Limb (tissue), 2 donors: ENCODE results near the gene KRT16.
"Not testable (repeated sequence)": the region's sequence is repeated elsewhere in the genome, so short reads cannot be mapped to it uniquely, and the experiment has no call there.

Source experiments
- DNase-seq, 2 donors: peaks; one replicate each; pipeline ENCODE4 v3.0.0-alpha.2; 2016; ENCODE audit errors: extremely low spot score in 2 of 2

Gene KRT16

DNA sequence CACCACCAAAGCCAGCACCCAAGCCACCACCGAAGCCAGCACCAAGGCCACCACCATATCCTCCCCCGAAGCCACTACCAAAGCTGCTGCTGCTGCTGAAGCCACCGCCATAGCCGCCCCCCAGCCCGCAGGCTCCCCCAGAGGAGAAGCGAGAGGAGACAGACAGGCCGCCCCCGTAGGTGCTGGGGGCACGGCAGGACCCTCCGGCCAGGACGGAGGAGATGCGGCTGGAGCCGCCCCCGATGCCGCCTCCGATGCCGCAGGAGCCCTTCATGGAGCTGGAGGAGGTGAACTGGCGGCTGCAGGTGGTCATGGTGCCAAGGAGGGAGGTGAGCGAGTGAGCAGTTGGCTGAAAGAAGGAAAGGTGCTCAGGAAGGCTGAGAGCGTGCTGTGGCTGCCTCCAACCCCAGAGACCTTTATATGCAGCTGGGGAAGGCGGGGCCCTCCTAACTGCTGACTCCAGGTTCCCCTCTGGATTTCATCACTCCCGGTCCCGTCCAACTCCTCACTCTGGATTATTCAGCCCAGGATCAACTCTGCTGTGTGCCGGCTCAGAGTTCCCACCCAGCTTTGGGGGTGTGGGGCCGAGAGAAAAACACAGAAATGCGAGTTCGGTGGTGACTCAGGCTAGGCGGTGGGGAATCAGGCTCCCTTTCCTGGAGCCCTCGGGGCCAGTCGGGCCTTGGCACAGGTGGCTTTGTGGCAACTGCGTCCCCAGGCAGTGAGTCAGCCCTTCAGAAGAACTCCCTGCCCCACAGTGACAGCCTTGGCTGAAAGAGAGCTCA, at the start of gene KRT16:
Gene KRT16, minus strand, starts transcription at position 392 of the 785 bp plus-strand sequence. Its CDS starts 79 bp downstream, at position 313.
- DNase-seq, result not testable (repeated sequence)

DNA sequence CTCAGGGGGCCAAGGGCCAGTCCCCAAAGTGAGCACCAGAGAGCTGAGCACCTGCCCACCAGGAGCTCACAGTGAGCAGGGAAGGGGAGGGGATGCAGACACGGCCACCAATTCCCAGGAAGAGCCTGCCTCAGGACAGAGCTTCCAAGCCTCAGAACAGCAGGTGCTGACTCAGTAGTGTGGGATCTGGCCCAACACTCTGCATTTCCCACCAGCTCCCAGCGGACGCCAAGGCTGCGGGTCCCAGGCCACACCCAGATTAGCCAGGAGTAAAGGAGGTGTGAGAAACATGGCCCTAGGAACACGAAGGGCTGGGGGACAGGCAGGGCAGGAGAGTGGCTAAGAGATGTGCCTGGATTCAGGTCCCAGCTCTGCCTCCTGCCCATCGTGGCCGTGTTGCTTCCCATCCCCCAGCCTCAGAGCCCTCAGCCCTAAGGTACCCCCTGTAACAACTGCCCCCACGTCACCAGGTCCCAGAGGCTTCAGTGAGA, 47.7 kb upstream of the KRT16 start:
- DNase-seq, result no peak

DNA sequence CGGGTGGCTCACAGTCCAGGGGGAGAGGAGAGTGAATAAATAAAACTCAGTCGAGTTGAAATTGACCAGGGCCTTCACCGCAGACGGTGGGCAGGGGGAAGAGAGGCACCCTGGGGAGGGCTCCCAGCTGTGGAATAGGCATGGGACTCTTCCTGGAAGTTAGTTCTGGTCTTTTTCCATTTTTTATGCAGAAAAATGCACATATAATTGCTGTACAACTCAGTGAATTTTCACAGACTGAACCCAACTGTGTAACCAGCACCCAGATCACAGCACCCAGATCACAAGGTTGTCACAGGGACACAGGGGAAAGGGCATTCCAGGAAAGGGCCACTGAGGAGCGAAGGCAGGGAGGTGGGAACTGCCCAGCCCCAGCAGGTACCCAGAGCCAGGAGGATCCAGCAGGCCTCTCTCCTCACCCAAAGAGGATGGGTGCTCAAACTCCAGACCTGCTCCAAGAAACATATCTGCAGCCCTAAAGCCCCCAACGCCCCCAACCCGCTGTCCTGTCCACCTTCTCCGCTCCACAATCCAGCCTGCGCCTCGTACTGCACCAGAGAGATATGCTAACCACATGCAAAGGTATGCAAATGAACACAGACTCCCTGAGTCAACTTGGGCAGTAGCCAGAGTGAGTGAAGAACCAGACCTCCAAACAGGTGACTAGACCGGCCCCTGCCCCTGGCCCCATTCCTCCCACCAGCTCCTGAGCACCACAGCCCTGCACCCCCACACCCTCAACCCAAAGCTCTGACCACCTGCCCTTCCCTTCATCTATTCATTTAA, 47.1 kb upstream of the KRT16 start:
- DNase-seq, result no peak

DNA sequence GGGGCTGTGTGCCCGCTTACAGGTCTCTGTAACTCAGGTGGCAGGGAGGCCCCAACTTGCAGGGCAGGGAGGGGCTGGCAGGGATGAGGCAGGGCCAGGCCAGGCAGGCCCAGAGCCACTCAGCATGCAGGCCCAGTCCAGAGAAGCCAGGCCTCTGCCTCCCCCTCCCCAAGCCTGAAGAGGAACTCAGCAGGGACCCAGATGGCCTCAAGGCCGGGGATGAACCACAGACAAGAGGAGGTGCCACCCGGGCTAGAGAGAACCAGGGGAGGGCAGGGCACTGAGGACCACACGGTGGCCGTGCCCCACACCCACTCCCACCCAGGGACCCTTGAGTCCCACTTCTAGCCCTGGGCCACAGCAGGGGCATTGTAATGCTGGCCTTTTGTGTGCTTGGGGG, 46.3 kb upstream of the KRT16 start:
- DNase-seq, result no peak

DNA sequence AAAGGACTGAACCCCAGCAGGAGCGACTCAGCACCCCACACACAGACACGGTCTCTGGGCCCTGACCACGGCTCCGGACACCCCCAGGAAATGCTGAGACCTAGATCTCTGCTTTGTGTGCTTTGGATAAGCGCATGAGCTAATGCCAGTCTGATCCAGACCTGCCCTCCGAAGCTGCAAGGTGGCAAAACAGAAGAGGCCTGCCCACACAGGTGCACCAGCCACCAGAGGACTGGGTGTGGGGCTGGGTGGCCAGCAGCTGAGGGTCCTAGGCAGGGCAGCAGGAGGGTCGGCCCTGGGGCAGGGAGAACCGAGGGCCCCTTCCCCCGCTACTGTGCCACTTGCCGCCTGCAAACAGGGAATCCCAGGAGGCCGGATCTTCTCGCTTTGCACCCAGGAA, 45.4 kb upstream of the KRT16 start:
- DNase-seq, result no peak

DNA sequence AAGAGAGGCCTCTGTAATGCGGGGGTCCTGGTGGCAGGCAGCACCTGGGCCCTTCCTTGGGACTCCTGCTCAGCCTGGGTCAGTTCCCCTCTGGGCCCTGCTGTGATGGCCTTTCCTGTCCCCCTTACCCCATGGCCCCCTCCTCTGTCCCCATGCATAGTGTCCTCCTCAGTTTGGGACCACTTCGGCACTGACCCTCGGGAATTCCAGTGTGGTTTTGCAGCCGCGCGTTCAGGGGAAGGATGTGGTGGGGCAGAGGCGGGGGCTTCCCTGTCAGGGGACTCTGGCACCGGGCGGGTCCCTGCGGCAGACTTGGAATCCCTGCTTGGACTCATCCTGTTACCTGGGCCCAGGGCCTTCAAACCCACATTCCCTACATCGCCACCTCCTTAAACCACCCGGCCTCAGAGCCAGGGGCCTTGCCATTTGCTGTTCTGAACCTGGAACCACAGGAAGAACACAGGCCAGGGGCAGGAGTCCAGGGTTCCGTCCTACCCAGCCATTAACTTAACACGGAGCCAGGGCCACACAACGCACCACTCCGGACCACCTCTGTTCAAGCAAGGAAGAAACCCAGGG, 44.7 kb upstream of the KRT16 start:
- DNase-seq, result no peak

DNA sequence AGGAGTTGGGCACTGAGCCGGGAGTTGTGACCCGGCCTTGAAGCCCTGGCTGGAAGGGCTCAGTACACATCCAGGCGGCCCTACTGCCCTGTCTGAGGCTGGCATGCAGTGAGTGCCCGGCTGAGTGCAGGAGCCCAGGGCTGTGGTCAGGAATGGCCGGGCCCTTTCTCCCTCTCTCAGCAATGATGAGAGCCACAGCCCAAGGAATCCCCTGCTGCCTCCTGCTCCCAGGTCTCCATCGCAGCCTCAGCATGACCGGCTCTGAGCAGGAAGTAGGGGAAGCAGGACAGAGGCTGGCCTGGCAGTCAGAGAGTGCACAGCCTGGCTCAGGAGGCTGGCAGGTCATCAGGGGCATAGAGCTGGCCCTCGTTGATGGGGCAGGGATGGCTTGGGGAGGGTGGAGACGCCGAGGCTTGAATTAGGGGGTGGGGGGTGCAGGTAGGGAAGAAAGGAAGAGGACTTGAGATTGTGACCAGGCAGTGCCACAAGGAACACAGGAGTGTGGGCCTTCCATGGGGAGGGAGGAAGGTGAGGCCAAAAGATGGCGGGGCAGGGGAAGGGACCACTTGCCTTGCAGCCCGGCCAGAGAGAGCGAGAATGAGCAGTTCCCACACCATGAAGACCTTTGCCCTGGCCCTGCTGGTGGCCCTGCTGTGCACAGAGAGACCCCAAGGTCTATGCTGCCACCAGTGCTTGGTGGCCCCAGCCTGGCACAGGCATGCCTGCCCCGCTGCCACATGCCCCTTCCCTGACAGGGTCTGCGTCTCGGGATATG, 43.9 kb upstream of the KRT16 start:
- DNase-seq, result no peak

DNA sequence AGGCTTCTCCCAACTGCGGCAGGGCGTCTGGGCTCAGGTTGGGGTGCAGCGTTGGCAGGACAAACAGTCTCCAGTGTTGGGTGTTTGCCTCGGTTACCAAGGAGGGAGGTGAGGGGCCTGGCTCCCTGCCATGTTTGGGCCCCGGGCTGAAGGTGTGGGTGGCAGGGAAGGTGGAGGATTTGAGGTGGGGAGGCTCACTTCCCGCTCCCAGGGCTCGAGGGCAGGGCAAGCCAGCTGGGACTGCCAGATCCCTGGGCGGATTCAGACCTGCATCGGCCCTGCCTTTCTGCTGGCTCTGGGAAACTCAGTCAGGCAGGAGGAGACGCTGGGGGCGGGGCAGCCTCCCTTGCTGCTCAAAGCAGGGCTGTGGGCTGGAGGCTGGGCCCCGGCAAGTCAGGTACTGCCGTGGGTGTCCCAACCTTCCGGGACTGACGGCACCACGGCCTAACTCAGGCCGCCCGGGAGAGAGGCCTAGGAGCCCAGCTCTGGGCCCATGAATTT, 43.1 kb upstream of the KRT16 start:
- peak in 1 of 2 donors; percentile 70 for DNase-seq

DNA sequence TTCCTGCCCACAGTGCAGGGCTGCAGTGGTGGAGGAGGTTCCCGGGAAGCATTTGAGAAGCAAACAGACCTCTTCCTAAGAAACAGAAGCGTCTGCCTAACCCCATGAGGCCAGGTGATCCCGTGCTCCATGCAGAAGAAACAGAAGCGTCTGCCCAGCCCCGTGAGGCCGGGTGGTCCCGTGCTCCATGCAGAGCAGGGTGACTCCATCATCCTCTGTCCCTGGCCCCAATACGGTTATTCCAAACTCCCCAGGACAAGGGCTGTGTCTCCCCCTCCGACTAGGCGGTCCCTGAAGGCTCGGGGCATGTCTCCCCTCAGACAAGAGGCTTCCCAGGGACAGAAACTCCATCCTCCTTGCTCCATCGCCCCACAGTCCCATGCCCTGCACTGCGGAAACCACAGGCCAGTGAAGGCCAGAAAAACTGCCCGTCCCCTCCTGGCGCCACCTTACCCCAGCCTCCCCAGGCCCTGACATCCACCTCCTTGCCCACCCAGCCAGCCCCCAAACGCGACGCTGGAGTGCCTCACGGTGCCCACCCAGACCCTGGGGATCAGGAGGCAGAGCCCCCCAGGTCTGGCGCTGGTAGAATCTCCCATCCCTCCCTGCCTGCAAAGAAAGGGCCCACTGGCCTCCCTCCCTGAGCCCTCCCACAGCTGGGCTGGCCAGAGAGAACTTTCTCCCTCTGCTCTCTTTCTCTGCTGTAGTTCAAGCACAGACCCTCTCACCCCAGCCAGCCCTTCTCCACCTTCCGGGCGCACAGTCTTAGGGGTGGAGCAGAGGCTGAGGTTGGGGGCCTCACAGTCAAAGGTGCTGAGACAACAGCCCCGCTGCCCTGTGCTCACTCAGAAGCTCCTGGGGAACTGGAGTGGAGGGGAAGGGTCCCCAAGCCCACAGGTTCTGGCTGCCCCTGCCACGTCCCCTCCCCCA, 42.4 kb upstream of the KRT16 start:
- DNase-seq, result no peak

DNA sequence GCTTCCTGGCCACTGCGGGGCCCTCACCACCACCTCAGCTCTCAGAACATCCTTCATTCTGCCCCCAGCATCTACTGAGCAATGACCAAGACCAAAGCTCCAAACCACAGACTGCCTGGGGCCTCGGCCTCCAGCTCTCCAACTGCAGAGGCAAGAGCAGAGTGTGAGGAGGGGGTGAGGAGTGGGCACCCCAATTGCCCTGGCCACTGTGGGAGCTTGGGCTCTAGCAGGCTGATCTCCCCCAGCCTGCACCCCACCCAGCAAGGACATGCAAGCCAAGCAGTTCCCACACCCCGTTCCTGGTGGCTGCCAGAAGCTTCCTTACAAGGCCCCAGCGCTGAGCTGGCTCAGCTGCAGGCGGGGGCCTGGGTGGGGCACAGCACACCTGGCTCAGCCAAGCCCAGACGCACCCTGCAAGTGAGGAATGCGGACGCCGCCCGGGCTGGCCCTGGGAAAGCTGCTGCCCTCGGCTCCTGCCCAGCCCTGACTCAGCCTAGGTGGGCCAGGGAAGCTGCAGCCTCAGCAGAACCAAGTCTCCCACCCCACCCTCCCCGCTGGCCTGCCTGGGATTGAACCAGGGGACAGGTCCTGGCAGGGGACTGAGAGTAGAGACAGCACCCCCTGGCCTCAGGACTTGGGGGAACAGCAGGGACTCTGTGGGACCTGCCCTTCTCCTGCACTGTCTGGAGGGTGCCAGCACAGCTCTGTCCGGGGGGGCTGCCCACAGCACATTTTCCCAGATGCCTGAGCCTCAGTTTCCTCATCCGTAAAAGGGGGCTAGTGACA, 41.5 kb upstream of the KRT16 start:
- DNase-seq, result no peak

DNA sequence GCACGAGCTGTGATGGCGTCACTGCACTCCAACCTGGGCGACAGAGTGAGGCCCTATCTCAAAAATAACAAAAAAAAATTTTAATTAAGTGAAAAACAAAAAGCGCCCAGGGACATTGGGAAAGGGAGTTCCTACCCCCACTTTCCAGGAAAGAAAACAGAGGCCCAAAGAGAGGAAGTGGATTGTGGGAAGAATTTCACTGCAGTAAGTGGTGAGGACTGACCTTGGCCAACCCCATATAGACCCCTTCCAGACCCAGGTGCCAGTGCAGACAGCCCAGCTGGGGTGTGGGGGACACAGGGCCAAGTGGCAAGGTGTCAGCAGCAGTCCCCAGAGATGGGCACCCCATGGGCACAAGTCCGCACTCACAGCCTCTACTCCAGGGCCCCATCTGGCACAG, 40.9 kb upstream of the KRT16 start:
- no peak for DNase-seq

DNA sequence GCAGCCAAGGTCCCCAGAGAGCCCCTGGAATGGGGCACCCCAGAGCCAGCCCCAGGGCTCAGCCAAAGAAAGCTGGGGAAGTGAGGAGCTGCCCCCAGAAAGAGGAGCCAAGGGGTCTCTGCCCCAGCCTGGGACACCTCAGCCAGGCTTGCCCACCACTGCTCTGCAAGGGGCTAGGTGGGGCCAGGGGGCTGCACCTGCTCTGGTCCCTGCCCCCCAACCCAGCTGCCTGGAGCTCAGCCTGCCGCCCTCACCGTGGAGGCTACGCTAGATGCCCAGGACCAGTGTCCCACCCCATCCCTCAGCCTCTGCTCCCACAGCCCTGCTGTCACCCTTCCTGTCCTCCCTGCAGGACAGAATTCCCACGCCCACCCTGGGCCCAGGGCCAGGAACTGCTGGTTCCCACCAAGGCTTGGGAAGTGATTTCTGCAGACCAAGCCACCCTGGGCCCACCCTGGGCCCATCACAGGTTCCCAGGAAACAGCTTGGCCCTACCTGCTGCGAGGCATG, 39.9 kb upstream of the KRT16 start:
- DNase-seq, result no peak

DNA sequence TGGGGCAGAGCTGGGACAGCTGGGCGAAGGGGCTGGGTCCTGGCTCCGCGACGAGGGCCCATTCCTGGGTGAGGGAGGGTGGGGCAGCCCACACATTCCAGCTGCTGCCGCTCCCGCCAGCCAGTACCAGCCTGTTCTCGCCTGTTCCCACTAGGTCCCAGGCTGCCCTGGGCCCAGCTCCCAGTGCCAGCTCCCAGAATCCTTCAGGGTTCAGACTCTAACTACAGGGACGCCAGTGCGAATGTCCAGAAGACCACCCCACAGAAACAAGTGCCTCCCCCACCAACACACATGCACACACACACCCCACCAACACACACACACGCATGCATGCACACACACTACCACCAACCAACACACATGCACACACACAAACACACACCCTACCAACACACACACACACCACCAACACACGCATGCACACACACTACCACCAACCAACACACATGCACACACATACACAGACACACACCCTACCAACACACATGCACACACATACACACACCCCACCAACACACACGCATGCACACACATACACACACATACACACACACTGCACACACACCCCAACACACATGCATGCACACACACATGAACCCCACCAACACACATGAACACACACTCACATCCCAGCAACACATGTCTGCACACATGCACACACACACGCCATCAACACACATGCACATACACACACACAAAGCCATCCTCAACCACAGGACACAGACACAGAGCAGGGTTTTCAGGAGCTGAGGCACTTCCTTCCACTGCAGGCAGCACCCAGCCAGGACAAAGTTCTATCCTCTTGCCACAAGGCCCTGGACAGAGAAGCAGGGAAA, 39.3 kb upstream of the KRT16 start:
- DNase-seq, result peak in 1 of 2 donors; percentile 72

DNA sequence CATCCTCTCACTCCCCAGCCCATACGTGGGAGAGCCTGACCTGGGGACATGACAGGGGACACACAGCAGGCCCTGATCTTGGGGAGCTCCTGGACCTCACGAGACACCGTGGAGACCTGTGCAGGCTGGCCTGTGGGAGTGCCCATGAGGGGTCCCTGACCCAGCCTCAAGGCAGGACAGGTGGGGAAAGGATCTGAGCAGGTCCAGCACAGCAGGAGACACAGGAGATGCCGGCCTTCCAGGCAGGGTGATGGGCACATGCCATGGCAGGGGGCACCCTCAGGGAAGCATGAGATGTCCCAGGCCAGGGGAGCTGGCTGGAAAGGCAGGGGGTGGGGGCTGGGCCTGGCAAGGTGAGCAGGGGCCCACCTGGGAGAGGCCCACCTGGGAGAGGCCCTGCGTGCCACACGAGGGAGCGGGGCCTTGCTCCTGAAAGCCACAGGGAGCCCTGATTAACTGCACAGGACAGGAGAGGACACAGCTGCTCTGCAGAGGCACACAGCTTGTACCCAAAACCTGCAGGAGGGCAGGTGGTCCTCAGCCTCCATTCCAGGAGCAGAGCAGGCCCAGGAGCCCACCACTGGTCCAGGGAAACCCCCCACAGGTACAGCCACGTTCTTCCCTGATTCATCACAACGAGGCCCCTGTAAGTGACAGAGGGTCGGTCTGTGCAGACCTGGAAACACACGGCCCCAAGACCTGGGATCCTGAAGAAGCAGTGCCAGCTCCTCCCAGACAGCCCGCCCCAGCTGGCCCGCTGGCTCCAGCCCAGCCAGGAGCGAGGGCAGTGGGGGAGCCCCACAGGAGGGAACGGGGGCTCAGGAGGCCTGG, 38.4 kb upstream of the KRT16 start:
- peak in 1 of 2 donors; percentile 72 for DNase-seq

DNA sequence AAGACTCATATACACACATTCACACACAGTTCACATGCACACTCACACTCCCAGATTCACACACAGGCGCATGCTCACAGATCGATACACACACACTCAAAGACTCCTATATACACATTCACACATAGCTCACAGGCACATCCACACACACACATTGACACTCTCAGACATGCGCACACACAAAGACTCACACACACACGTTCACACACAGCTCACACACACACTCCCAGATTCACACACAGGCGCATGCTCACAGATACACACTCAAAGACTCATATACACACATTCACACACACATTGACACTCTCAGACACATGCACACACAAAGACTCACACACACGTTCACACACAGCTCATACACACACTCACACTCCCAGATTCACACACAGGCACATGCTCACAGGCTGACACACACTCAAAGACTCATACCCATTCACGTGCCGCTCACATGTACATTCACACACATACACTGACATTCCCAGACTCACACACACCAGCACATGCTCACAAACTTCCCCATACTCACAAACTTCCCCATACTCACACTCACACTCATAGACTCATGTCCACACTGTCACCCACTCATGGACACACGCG, 37.5 kb upstream of the KRT16 start:
- DNase-seq, result no peak

DNA sequence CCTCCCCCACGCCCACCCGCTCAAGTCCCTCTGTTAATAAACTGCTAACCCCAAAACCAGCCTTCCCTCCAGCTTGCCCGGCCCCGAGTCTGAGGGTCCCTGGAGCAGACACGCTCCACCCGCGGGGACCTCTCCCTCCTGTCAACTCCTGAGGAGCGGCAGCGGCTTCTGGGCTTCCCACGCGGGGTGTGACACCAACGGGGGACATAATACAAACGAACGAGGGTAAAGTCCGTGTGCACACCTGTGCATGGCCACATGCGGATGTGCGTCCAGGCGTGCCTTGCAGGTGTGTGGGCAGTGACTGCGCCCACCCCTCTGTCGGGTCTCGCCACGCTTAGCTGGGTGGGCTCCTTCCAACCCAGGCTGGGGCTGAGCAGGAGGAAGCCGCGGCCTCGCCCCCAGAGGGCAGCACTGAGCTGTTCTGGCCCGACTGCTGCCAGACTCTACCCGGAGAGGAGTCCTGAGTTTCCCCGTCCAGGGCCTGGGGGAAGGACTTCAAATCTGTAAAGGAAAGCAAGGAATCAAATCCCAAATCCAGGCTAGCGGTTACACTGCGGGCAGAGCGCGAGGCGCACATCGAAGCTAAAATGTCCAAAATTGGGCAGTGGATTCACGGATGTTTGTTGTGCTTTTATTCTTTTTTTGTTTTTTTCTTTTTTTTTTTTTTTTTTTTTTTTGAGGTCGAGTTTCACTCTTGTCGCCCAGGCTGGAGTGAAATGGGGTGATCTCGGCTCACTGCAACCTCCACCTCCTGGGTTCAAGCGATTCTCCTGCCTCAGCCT, 36.0 kb upstream of the KRT16 start:
- DNase-seq, result peak; percentile 81 to 94
